Measurements from ENCODE around the gene SLC32A1.

The SLC32A1 gene

DNA sequence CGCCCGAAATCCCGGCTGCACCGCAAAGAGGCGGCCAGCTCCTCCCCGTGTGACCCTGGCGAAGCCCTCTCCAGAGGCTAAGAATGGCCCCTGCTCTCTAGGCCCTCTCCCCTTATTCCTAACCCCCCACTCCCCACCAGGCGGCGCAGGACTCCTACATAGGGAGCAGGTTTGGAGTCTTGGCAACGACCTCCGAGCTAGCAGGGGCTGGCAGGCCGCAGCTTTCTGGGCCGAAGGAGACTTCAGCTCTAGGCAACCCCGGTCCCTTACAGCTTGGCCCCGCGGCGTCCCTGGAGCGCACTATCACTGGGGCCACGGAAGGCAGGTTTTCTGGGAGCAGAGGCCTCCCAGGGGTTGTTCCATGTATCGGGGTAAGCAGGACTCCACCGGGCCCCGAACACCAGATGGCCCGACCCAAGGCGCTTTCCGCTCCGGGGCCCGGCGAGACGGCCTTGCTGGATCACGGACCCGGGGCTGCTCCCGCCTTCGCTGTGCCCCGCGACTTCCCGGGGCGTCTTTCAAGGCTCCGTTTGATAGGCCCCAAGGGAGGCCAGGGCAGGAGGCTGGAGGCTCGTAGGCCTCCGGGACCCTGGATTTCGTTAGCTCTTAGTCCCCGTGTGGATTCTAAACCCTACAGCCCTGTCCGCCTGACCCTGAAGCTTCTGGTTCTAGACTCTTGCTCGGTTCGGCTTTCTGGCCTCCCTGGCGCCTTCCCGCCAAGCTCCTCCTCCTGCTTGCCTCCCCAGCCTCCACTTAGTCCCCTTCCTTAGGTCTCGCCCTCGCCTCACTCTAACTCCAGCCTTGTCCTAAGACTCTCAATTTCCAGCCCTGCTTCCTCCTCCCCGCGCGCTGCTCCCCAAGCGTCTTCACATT is 1.9 kb downstream of the SLC32A1 start:
- no peak for DNase-seq

- DNase-seq, result no peak
Observed at GRCh38 chr20:38726804-38727606, 2.7 kb downstream of the SLC32A1 start.

DNA sequence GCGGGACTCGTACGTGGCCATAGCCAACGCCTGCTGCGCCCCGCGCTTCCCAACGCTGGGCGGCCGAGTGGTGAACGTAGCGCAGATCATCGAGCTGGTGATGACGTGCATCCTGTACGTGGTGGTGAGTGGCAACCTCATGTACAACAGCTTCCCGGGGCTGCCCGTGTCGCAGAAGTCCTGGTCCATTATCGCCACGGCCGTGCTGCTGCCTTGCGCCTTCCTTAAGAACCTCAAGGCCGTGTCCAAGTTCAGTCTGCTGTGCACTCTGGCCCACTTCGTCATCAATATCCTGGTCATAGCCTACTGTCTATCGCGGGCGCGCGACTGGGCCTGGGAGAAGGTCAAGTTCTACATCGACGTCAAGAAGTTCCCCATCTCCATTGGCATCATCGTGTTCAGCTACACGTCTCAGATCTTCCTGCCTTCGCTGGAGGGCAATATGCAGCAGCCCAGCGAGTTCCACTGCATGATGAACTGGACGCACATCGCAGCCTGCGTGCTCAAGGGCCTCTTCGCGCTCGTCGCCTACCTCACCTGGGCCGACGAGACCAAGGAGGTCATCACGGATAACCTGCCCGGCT is 3.4 kb downstream of the SLC32A1 start:
- no peak for DNase-seq

- DNase-seq, result no peak
Observed at GRCh38 chr20:38728191-38728781, 4.0 kb downstream of the SLC32A1 start.

- no peak for DNase-seq
Observed at GRCh38 chr20:38728911-38729642, 4.8 kb downstream of the SLC32A1 start.

DNA sequence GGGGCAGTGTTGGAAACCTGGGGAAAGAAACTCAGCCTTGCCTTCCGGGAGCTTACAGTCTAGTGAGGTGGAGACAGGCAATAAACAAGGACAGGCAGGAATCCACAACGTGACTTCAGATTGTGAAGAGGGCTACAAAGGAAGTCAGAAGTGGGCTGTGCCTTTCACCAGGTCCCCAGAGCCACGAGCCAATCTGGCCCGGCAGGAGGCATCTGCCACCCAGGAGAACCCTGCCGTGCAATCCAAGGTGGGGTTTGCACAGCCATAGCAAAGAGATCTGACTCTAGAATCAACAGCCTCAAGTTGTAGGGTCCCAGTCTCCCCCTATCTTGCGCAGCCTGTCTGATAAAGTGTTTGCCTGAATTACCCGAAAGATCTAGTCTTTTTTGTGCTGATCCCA is 5.5 kb downstream of the SLC32A1 start:
- DNase-seq, result no peak

GRCh38 chr20:38730167-38730988 is 6.1 kb downstream of the SLC32A1 start:
- no peak for DNase-seq

DNA sequence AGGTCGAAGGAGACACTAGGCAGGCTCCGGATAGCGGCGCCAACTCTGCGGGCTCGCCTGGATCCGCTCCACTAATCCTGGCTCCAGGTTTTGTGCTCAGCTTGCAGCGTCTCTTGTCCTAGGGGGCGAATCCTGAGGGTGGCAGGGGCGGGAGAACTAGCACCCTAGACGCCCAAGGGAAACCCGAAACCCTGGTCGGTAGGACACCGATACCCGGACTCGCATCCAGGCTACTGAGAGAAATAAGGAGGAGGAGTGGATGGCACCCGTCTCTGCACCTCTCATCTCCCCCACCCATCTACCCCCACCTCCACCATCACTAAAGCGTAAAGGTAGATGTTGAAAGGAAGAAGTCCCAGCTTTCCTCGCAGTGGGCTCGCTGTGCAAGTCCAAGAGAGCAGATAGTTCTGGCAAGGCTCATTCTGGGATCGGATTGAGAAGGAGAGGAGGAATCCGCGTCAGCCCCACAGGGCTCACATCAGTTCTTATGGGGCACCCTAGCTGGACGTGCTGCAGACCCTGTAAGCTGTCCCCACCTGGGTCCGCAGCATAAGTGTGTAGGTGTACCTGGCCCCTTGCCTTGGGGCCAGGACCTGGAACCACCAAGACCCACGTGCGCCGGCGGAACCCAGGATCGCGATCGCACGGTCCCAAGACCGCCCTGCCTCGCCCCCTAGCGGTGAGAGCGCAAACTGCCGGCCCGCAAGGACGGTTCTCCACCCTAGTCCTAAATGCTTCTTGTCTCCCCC is 6.9 kb downstream of the SLC32A1 start:
- peak; percentile 56 to 66 for DNase-seq

GRCh38 chr20:38731738-38732113 is 7.4 kb downstream of the SLC32A1 start:
- DNase-seq, result no peak

- no peak for DNase-seq
Observed at GRCh38 chr20:38732981-38733380, 8.7 kb downstream of the SLC32A1 start.

GRCh38 chr20:38735172-38735571 is 10.9 kb downstream of the SLC32A1 start:
- no peak for DNase-seq

DNA sequence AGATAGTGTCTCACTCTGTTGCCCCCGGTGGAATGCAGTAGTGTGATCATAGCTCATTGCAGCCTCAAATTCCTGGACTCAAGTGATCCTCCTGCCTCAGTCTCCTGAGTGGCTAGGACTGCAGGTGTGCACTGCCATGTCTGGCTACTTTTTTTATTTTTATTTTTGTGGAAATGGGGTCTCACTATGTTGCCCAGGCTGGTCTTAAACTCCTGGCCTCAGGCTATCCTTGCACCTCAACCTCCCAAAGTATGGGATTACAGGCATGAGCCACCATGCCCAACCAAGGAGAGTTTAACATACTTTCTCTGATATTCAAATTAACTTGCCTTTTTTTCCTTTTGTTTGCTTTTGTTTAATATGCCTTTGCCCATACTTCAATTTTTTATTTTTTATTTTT is 13.6 kb downstream of the SLC32A1 start:
- no peak for DNase-seq

GRCh38 chr20:38745757-38746156 is 21.5 kb downstream of the SLC32A1 start:
- no peak for DNase-seq

DNA sequence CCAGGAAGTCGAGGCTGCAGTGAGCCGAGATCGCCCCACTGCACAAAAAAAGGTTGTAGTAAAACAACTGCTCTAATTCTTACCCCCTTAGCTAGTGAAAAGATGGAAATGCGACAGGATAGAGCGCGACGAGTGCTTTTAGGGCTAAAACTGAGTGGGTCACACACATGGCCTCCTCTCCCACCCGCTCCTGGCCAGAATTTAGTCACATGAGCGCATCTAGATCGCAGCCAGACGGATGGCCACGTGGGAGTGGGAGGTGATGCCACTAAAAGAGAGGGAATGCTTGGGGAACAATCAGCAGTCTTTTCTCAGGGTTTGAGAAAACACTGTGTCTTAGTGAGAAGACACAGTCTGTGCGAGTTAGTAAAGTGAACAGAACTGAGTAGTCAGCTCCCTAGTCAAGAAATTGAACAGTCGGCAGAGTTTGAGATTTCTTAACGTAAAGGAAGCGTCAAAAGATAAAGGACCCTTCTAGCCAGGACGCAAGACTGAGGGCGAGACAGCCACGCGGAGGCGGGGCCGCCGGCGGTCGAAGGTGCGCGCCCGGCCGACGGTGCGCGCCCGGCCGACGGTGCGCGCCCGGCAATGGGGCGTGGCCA is 23.3 kb downstream of the SLC32A1 start:
- no peak for DNase-seq

DNA sequence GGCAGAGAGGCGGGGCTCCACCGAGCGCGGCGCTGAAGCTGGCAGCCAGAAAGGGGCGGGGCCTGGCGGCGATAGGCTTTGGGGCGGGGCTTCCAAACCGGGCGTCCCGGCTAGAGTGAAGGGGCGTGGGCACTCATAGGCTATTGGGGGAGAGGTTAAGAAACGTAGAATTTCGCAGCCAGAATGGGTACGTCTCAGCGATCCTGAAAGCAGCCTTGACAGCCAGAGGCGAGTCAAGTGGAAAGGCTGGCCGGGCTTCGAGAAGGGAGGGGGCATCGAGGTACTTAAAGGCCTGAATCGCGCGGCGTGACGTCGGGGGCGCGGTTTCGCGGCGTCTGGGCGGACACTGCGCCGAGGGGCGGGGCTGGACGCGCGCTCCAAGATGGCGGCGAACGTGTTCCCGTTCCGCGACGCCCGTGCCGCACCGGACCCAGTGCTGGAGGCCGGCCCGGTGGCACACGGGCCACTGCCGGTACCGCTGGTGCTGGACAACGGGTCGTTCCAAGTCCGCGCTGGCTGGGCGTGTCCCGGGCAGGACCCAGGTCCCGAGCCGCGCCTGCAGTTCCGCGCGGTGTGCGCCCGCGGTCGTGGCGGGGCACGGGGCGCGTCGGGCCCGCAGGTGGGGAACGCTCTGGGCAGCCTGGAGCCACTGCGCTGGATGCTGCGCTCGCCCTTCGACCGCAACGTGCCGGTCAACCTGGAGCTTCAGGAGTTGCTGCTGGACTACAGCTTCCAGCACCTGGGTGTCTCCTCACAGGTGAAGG is 24.0 kb downstream of the SLC32A1 start, which contains the start of gene ACTR5:
TSS of gene ACTR5 (plus strand) at position 364 of the 764 bp plus-strand sequence. CDS start at position 383, 19 bp downstream.
- peak; percentile 80 to 91 for DNase-seq

GRCh38 chr20:38748861-38749149 is 24.5 kb downstream of the SLC32A1 start:
- DNase-seq, result peak in 1 of 2 experiments; percentile 8

- peak; percentile 56 to 73 for DNase-seq
Observed at GRCh38 chr20:38751360-38751976, 27.2 kb downstream of the SLC32A1 start.

DNA sequence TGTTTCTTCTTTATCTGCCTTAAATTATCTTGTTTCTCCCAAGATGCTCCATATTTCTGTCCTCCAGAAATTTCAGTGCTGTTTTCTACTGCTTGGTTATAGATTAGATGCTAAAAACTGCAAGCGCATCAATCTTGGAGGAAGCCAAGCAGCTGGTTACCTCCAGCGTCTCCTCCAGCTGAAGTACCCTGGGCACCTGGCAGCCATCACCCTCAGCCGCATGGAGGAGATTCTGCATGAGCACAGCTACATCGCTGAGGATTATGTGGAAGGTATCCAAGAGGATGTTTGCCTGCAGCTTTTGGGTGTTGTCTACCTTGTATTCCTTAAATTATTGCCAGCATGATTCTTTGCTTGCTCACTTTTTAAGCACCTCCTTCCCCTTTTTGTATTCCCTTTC is 27.7 kb downstream of the SLC32A1 start:
- no peak for DNase-seq

DNA sequence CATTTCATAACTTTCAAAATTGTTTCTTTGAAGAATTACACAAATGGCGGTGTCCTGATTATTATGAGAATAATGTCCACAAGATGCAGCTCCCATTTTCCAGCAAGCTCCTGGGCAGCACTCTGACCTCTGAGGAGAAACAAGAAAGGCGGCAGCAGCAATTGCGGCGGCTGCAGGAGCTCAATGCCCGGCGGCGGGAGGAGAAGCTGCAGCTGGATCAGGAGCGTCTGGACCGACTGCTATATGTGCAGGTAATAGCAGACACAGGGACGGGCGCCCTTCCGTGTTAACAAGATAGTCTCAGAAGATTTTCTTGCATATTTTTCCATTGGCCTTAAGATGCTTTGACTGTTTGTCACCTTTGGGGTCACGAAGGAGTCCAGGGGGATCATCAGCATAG is 30.6 kb downstream of the SLC32A1 start:
- DNase-seq, result no peak
